HG03457 (cell line): ENCODE measurements around the gene R3HDML.
"Not testable (repeated sequence)": the region's sequence is repeated elsewhere in the genome, so short reads cannot be mapped to it uniquely, and the experiment has no call there.

Source experiments
- ATAC-seq: cut with Tn5 transposase; IDR thresholded peaks from one replicate; pipeline ENCODE4 v1.9.1; 2021; ENCODE audit warnings: moderate number of reproducible peaks; ENCODE audit not compliant: unreplicated experiment

Gene R3HDML

GRCh38 chr20:44327748-44328147, 9.1 kb upstream of the R3HDML start:
- not testable (repeated sequence) for ATAC-seq

DNA sequence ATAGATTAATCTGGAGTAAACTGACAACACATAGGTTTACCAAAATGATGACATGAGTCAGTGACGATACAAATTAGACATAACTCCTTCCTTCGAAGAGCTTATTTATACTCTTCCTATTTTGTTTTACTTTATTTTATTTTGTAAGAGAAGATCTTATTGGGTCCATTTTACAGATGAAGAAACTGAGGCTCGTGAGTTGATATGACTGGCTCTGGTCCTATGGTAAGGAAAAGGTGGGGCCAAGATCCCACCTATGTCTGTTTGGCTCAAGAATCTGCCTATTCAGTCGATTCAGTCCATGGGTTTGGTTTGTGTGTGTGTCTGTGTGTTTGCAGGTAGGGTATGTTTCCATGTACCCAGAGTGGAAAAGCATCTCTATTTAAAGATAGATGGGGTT, 8.4 kb upstream of the R3HDML start:
- no peak for ATAC-seq

DNA sequence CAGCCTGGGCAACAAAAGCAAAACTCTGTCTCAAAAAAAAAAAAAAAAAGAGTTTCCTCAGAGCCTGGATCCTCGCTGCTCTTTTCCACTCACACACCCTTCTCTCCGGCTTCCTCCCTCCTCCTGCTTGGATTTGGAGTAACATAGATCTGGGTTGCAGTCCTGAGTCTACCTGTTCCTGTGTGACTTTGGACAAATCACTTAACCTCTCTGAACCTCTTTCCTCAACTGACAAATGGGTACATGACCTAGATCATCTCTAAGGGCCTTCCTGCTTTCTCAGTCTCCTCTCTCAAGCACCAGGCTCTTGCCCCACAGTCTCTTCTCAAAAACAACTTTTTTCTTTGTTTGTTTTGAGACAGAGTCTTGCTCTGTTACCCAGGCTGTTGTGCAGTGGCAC, 5.6 kb upstream of the R3HDML start:
- ATAC-seq: no peak

- ATAC-seq: no peak
These were observed 2.5 kb upstream of the R3HDML start for GRCh38 chr20:44334306-44334705.

GRCh38 chr20:44334709-44335108, 2.1 kb upstream of the R3HDML start:
- ATAC-seq: no peak

- ATAC-seq: no peak
These were observed 1.2 kb upstream of the R3HDML start for GRCh38 chr20:44335675-44336074.

DNA sequence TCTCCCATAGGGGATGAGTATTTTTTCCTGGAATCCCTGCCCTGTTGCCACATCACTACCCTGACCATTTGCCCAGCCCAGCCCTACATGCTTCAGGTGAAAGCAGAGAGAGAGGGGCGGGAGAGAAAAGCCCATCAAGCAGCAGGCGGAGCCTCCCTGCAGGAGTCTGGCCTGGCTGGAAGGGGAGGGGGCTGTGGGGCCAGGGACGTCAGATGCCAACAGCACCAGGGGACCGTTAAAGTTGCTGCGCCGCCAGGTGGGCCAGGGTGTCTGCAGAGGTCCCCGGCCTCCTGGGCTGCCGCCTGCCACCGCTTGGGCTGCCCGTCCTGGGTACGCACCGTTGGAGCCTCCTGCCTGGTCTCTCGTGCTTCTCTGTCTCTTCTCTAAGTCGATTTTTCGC, 757 bp upstream of the R3HDML start:
- no peak for ATAC-seq

DNA sequence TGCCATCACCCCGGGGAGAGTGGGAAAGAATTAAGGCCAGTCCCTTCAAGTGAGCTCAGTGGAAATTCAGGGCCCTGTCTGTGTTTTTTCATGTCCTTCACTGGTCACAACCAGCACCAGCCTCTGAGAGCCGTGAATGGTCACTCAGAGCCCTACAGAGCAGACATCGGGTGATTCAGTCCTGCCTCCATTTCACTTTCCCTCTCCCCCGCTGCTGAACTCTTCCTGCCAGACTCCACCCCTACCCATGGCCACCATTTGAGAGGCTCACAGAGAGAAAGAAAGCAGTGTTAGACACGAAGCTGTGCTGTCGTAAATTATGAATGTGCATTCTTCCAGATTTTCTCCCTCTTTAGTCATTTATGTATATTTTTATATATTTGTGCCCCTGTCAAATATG, 5.4 kb downstream of the R3HDML start:
- no peak for ATAC-seq

GRCh38 chr20:44343162-44343675, 6.4 kb downstream of the R3HDML start:
- no peak for ATAC-seq

DNA sequence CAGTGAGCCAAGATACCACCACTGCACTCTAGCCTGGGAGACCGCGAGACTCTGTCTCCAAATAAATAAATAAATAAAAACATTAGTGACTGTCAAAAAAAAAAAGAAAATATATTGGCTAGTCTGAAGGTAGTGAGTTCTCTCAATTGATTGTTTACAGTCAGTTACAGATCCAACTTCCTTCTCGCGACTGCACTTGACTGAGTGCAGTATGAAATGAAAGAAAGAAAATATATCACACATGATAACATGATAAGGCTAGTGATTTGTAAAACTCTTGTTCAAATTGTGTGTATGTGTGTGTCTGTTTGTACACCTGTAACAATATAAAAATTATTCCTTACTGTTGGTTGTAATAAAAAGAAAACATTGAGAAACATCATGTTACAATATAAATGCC, 7.9 kb downstream of the R3HDML start:
- no peak for ATAC-seq

- ATAC-seq: no peak
These were observed 8.3 kb downstream of the R3HDML start for GRCh38 chr20:44345147-44345546.

DNA sequence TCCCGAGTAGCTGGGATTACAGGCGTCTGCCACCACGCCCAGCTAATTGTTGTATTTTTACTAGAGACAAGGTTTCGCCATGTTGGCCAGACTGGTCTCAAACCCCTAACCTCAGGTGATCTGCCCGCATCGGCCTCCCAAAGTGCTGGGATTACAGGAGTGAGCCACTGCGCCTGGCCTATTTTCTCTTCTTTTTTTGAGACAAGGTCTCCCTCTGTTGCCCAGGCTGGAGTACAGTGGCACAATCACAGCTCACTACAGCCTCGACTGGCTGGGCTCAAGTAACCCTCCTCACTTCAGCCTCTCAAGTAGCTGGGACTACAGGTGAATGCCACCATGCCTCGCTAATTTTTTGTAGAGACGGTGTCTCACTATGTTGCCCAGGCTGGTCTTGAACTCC, 9.1 kb downstream of the R3HDML start:
- not testable (repeated sequence) for ATAC-seq

- no peak for ATAC-seq
These were observed 11.4 kb downstream of the R3HDML start for GRCh38 chr20:44348168-44348659.

GRCh38 chr20:44349349-44349748, 12.5 kb downstream of the R3HDML start:
- no peak for ATAC-seq

- ATAC-seq: no peak
These were observed 13.7 kb downstream of the R3HDML start for GRCh38 chr20:44350567-44350966.

- ATAC-seq: no peak
These were observed 18.2 kb downstream of the R3HDML start for GRCh38 chr20:44354979-44355497.

DNA sequence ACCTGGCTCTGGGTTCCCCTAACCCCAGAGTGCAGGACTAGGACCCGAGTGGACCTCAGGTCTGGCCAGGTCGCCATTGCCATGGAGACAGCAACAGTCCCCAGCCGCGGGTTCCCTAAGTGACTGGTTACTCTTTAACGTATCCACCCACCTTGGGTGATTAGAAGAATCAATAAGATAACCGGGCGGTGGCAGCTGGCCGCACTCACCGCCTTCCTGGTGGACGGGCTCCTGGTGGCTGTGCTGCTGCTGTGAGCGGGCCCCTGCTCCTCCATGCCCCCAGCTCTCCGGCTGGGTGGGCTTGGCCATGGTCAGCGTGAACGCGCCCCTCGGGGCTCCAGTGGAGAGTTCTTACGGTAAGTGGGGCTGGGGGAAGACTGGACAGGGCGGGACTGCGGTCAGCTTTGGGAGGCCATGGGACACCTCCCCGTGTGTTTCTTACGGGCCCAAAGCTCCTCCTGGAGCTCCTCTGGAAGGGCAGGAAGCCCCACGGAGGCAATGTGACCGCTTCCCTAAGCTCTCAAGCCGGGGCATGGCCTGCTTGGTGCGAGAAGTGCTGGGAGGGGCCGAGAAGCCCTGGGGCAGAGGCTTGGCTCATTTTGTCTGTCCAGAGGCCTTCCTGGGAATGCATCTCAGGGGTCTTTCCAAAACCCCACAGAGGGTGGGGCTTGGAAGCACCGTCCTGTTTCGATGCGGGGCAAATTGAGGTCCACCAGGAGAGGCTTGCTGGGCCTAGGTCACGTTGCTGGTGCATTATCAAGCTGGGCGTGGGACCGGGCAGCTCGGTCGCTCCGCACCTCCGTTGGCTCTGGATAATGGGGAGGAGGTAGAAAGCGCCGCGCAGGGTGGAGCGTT, 18.9 kb downstream of the R3HDML start, which contains the start of gene HNF4A:
Gene HNF4A, plus strand, starts transcription at position 202 of the 855 bp plus-strand sequence. Its CDS starts 106 bp downstream, at position 308.
- ATAC-seq: no peak

DNA sequence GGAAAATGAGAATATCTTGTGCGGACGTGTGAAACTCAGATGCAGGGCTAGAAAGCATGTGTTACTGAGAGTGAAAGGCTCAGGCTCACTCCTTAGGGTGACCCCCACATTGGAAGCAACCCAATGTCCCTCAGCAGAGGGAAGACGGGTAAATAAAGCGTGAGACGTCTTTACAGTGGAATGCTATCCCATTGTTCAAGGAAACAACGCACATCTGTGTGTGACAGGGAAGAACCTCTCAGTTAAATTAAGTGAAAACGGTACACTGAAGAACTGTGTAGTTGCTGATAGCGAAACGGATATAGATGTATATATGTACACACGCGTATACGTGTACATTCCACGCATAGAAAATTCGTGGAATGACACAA, 19.5 kb downstream of the R3HDML start:
- no peak for ATAC-seq

GRCh38 chr20:44357020-44357419, 20.2 kb downstream of the R3HDML start:
- no peak for ATAC-seq

- ATAC-seq: no peak
These were observed 20.8 kb downstream of the R3HDML start for GRCh38 chr20:44357555-44358125.

DNA sequence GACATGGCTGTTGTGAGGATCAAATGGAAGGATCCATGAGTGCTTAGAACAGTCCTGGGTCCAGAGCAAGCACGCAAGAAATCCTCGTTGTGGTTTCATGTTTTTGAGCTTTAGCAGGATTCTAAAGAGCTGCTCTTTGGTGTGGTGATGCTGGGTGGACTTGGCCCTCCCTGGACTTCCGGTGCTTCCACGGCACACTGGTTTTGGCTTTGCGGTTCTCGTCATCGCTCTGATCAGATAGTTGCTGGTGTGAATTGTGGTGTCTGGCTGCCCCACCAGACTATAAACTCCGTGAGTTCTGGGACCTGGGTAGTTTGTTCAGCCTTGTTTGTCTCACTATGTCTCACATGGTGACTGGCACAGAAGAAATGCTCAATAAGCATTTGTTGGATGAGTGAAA, 21.9 kb downstream of the R3HDML start:
- no peak for ATAC-seq

DNA sequence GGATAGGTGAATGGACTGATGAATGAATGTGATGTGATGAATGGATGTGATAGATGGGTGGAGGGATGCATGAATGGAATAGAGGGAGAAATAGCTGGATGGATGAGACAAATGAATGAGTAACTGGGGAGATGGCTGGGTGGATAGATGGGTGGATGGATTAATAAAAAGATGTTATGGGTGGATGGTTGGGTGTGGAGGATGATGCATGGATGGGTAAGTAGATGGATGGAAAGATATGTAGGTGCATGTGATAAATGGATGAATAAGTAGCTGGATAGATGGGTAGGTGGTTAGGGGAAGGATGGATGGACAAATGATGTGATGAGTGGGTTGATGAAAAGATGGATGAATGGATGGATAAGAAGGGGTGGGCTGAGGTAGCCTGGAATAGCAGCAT, 23.4 kb downstream of the R3HDML start:
- no peak for ATAC-seq
